Endothelial cell of umbilical vein (primary cell): ENCODE measurements around the gene RGL3. TPM values are rescaled to one million over a fixed set of nuclear protein-coding genes. Genes with fewer than 3 reads are reported as not detected.

Experiments
- BruUV-seq: library from RNA; stranded (reverse); fragments of 400-500 nt; replicated peaks from 2 replicates; lab custom pipeline; 2021; lab: Mats Ljungman, UMichigan
- CTCF ChIA-PET: fragments of 300-600, 350-600 bp; sonication (Branson Sonifier 250); formaldehyde crosslinking; loops from one replicate; lab custom pipeline; 2021; ENCODE audit warnings: antibody characterized with exemption, inconsistent platforms; lab: Charles Lee
- POLR2A ChIA-PET: fragments of 300-600, 350-600 bp; sonication (Branson Sonifier 250); formaldehyde crosslinking; loops from one replicate; lab custom pipeline; 2021; ENCODE audit warnings: antibody characterized with exemption, inconsistent platforms; lab: Charles Lee
- DNase-seq: peaks from one replicate; pipeline ENCODE4 v3.0.0-alpha.2; 2011; ENCODE audit warnings: low read depth, low spot score
- FAIRE-seq: peaks from 2 replicates; lab custom pipeline; 2011; peaks lifted over from hg19 to GRCh38; lab: Jason Lieb, UNC
- H2AFZ ChIP-seq: 2 replicates; pipeline ENCODE4 v1.6.0; 2012; ENCODE audit warnings: low read depth, low read length, control low read depth, inconsistent platforms
- H3K27ac ChIP-seq: 2 replicates; pipeline ENCODE4 v1.5.1; 2011; ENCODE audit warnings: low read depth, mild to moderate bottlenecking, control low read depth, low read length, moderate library complexity; ENCODE audit not compliant: insufficient read depth
- H3K27me3 ChIP-seq, 2 experiments: 2 replicates each; pipeline versions ENCODE4 v1.6.0 to v1.6.1; 2011; ENCODE audit warnings: low read length in 2 of 2, mixed read lengths in 1 of 2; ENCODE audit not compliant: control insufficient read depth in 2 of 2, insufficient read depth in 2 of 2
- H3K36me3 ChIP-seq, 2 experiments: 2 replicates in 1 of 2; 3 replicates in 1 of 2; pipeline ENCODE4 v1.5.1; 2011; ENCODE audit warnings: low read length in 2 of 2, mild to moderate bottlenecking in 1 of 2, moderate library complexity in 1 of 2; ENCODE audit not compliant: control insufficient read depth in 2 of 2, insufficient read depth in 2 of 2; ENCODE audit errors: extremely low read depth in 1 of 2
- H3K4me1 ChIP-seq: 3 replicates; pipeline ENCODE4 v1.5.1; 2011; ENCODE audit warnings: mild to moderate bottlenecking, low read length; ENCODE audit not compliant: control insufficient read depth, insufficient read depth; ENCODE audit errors: extremely low read depth
- H3K4me2 ChIP-seq: 2 replicates; pipeline ENCODE4 v1.6.1; 2011; ENCODE audit warnings: low read length, control low read depth, mixed read lengths; ENCODE audit not compliant: insufficient read depth
- H3K4me3 ChIP-seq, 3 experiments: fragments of 200-600 bp in 1 of 3; sonication (generic), shearing (Covaris generic) in 1 of 3; replicated peaks in 1 of 3; 2 replicates each; pipeline ENCODE4 v1.5.1; 2011 to 2016; ENCODE audit warnings: control low read depth in 3 of 3, low read length in 3 of 3, mild to moderate bottlenecking in 2 of 3, inconsistent platforms in 1 of 3, low read depth in 1 of 3, moderate library complexity in 1 of 3; ENCODE audit not compliant: insufficient read depth in 1 of 3
- H3K79me2 ChIP-seq: 2 replicates; pipeline ENCODE4 v1.6.0; 2012; ENCODE audit warnings: low read length, inconsistent platforms; ENCODE audit not compliant: control insufficient read depth, insufficient read depth
- H3K9ac ChIP-seq: replicated peaks from 2 replicates; pipeline ENCODE3; 2011; ENCODE audit warnings: low read length, control low read depth; ENCODE audit not compliant: insufficient read depth; ENCODE audit errors: extremely low read depth
- H3K9me1 ChIP-seq: replicated peaks from 3 replicates; pipeline ENCODE4 v1.6.0; 2011; ENCODE audit warnings: mild to moderate bottlenecking, low read length; ENCODE audit not compliant: control insufficient read depth, insufficient read depth; ENCODE audit errors: extremely low read depth
- H3K9me3 ChIP-seq: replicated peaks from 2 replicates; pipeline ENCODE4 v1.5.1; 2012; ENCODE audit warnings: low read length, inconsistent platforms; ENCODE audit not compliant: control insufficient read depth, insufficient read depth
- H4K20me1 ChIP-seq: replicated peaks from 2 replicates; pipeline ENCODE3; 2011; ENCODE audit warnings: mild to moderate bottlenecking, low read length; ENCODE audit not compliant: control insufficient read depth, insufficient read depth; ENCODE audit errors: extremely low read depth
- CTCF ChIP-seq, 2 donors: IDR thresholded peaks; 1 replicate in 1 of 2; 2 replicates in 1 of 2; pipeline ENCODE4 v1.5.1; 2011; ENCODE audit warnings: low read length in 2 of 2, mild to moderate bottlenecking in 2 of 2, moderate library complexity in 2 of 2, control low read depth in 1 of 2, inconsistent platforms in 1 of 2, low read depth in 1 of 2; ENCODE audit not compliant: insufficient read depth in 1 of 2; ENCODE audit errors: extremely low read depth in 1 of 2
- EZH2 ChIP-seq: IDR thresholded peaks from 2 replicates; pipeline ENCODE4 v1.6.1; 2012; ENCODE audit warnings: borderline replicate concordance, low read depth, mild to moderate bottlenecking, moderate library complexity, low read length, inconsistent platforms; ENCODE audit not compliant: severe bottlenecking
- FOS ChIP-seq: IDR thresholded peaks from 2 replicates; pipeline ENCODE4 v1.6.1; 2011; ENCODE audit warnings: mild to moderate bottlenecking, low read length, moderate library complexity, borderline replicate concordance; ENCODE audit not compliant: insufficient read depth
- GATA2 ChIP-seq: IDR thresholded peaks from 2 replicates; pipeline ENCODE4 v1.7.0; 2011; ENCODE audit warnings: low read depth, mild to moderate bottlenecking, moderate library complexity, mixed read lengths, low read length; ENCODE audit not compliant: insufficient read length, insufficient read depth
- JUN ChIP-seq: IDR thresholded peaks from 2 replicates; pipeline ENCODE4 v1.6.1; 2011; ENCODE audit warnings: borderline replicate concordance, low read depth; ENCODE audit not compliant: insufficient read length, insufficient read depth
- MAX ChIP-seq: IDR thresholded peaks from 2 replicates; pipeline ENCODE4 v1.6.1; 2011; ENCODE audit not compliant: insufficient read depth, insufficient read length
- MYC ChIP-seq: IDR thresholded peaks from one replicate; pipeline ENCODE4 v1.6.1; 2011; ENCODE audit warnings: mild to moderate bottlenecking, low read depth, low read length
- POLR2A ChIP-seq: IDR thresholded peaks from 2 replicates; pipeline ENCODE4 v1.6.1; 2012; ENCODE audit warnings: low read depth, mild to moderate bottlenecking, control low read depth, low read length
- POLR2AphosphoS5 ChIP-seq: IDR thresholded peaks from 2 replicates; pipeline ENCODE4 v1.6.1; 2012; ENCODE audit warnings: low read depth, mild to moderate bottlenecking, control low read depth, low read length, moderate library complexity; ENCODE audit not compliant: insufficient read depth
- dilution Hi-C: fragments of 300-500 bp; cut with MboI; formaldehyde crosslinking; loops from one replicate; pipeline ENCODE4 v1.15.0; 2019; ENCODE audit warnings: low sequenced_read_pairs; ENCODE audit not compliant: extremely low pct_ligation_motif_present
- intact Hi-C: fragments of 100-400 bp; cut with micrococcal nuclease; formaldehyde crosslinking; loops from one replicate; pipeline ENCODE4 v1.10.0; 2022
- polyA plus RNA-seq, 4 experiments: library from polyadenylated mRNA; depleted of rRNA in 3 of 4; stranded (reverse) in 3 of 4; unstranded in 1 of 4; fragments of >200 nt; gene quantifications; 2 replicates each; pipeline versions ENCODE4 v1.2.1 to v1.2.3, GENCODE V29; 2011 to 2012; ENCODE audit warnings: missing spikeins in 1 of 4
- total RNA-seq: library from RNA; stranded (reverse); gene quantifications from 2 replicates; pipeline ENCODE4 v1.2.3, GENCODE V29; 2021

The RGL3 gene
- total and polyA plus RNA-seq, 2 donors (not counting 3 experiments of a cell fraction or from before 2014, with no cell fraction given), result 0.23 to 5.2 TPM

- no TSS peak for BruUV-seq
- dilution Hi-C loops, result no loop called here
- intact Hi-C loops, result no loop called here
- peak; percentile 67 for FAIRE-seq
- Histone ChIP-seq H3K27ac (no peak overlapping the region), H2AFZ (no peak overlapping the region), H3K79me2 (no peaks in the 10 kb centered on the region), H4K20me1 (no peaks in the 10 kb centered on the region), H3K4me1 (no peaks in the 10 kb centered on the region), H3K9ac (no peak overlapping the region), H3K36me3 (peaks cover 2 to 12% of the 10 kb centered on the region in 2 experiments), H3K9me1 (no peaks in the 10 kb centered on the region), H3K27me3 (no peaks in the 10 kb centered on the region), H3K9me3 (no peaks in the 10 kb centered on the region), H3K4me3 (no peak overlapping the region), H3K4me2 (no peak overlapping the region)
- no peak for TF ChIP-seq MAX
- TF ChIP-seq POLR2AphosphoS5, result no peak
- no peak for TF ChIP-seq JUN
- TF ChIP-seq CTCF (IDR thresholded peaks at IDR 0.05; ENCODE audit: extremely low read depth in 1 of 2, insufficient read depth in 1 of 2, low read depth in 1 of 2, low read length in 2 of 2), result no peak
- TF ChIP-seq EZH2, result no peak
- no peak for TF ChIP-seq FOS
- no peak for TF ChIP-seq GATA2
- TF ChIP-seq POLR2A, result no peak
- TF ChIP-seq MYC, result no peak
- CTCF ChIA-PET, result interaction anchor here (0.6 to 1.8 kb wide), 6 partner anchors 16 to 158 kb away, joined by 3 to 9 read pairs (median 4); no protein-coding TSS in a partner anchor
- POLR2A ChIA-PET, result interaction anchor here (0.6 to 0.8 kb wide), 3 partner anchors 69 to 112 kb away, joined by 3 to 6 read pairs (median 3); no protein-coding TSS in a partner anchor
- DNase-seq, result no peak
These were observed 32.9 kb upstream of the RGL3 start for GRCh38 chr19:11451871-11452619.
